Stimulated activated CD4-positive, alpha-beta T cell treated with anti-CD3 and anti-CD28 coated beads, Interleukin-4, amount 100 ng/mL, for 48 hours (primary cell): ENCODE results near the gene FURIN.
A peak's percentile ranks its signal among the peaks of the same experiment; 100 is the strongest.
"Not testable (repeated sequence)": the region's sequence is repeated elsewhere in the genome, so short reads cannot be mapped to it uniquely, and the experiment has no call there.

Experiments
- DNase-seq, 2 donors: peaks; one replicate each; pipeline ENCODE4 v3.0.0-alpha.2; 2020; ENCODE audit warnings: low read depth in 2 of 2

Gene FURIN

GRCh38 chr15:90844696-90845095, 23.7 kb upstream of the FURIN start:
- DNase-seq = no peak

- DNase-seq = peak in 1 of 2 donors; percentile 56
Observed at GRCh38 chr15:90845201-90845949, 23.0 kb upstream of the FURIN start.

GRCh38 chr15:90849424-90849823, 19.0 kb upstream of the FURIN start:
- DNase-seq = not testable (repeated sequence)

GRCh38 chr15:90851114-90851513, 17.3 kb upstream of the FURIN start:
- no peak for DNase-seq

- DNase-seq = no peak
Observed at GRCh38 chr15:90851940-90852339, 16.4 kb upstream of the FURIN start.

GRCh38 chr15:90855139-90855538, 13.2 kb upstream of the FURIN start:
- DNase-seq = no peak

GRCh38 chr15:90857337-90857736, 11.1 kb upstream of the FURIN start:
- DNase-seq = no peak

GRCh38 chr15:90857883-90858443, 10.4 kb upstream of the FURIN start:
- no peak for DNase-seq

- DNase-seq = no peak
Observed at GRCh38 chr15:90859234-90860131, 8.9 kb upstream of the FURIN start.

- no peak for DNase-seq
Observed at GRCh38 chr15:90860450-90860849, 7.9 kb upstream of the FURIN start.

- DNase-seq = no peak
Observed at GRCh38 chr15:90860942-90861675, 7.3 kb upstream of the FURIN start.

- no peak for DNase-seq
Observed at GRCh38 chr15:90862487-90862886, 5.9 kb upstream of the FURIN start.

GRCh38 chr15:90862964-90863778, 5.2 kb upstream of the FURIN start:
- no peak for DNase-seq

- no peak for DNase-seq
Observed at GRCh38 chr15:90863987-90864386, 4.4 kb upstream of the FURIN start.

- no peak for DNase-seq
Observed at GRCh38 chr15:90864507-90864906, 3.9 kb upstream of the FURIN start.

GRCh38 chr15:90865702-90866101, 2.7 kb upstream of the FURIN start:
- no peak for DNase-seq

- DNase-seq = no peak
Observed at GRCh38 chr15:90866161-90866715, 2.1 kb upstream of the FURIN start.

GRCh38 chr15:90866800-90867199, 1.6 kb upstream of the FURIN start:
- DNase-seq = no peak

GRCh38 chr15:90869140-90869541, 753 bp downstream of the FURIN start:
- no peak for DNase-seq

- peak in 1 of 2 donors; percentile 35 for DNase-seq
Observed at GRCh38 chr15:90869601-90870353, 1.4 kb downstream of the FURIN start.
